ENCODE data around the gene IGF1R.

IGF1R gene

GRCh38 chr15:98827217-98827616, 178.9 kb downstream of the IGF1R start:
- no peak for DNase-seq (ENCODE audit: low read depth)

- DNase-seq (ENCODE audit: low read depth): peak; percentile 10
Measured at GRCh38 chr15:98830034-98830634, 181.8 kb downstream of the IGF1R start.

GRCh38 chr15:98834976-98835375, 186.6 kb downstream of the IGF1R start:
- no peak for DNase-seq (ENCODE audit: low read depth)

GRCh38 chr15:98835876-98836275, 187.5 kb downstream of the IGF1R start:
- no peak for DNase-seq (ENCODE audit: low read depth)

GRCh38 chr15:98838387-98839259, 190.3 kb downstream of the IGF1R start:
- no peak for DNase-seq (ENCODE audit: low read depth)

- no peak for DNase-seq (ENCODE audit: low read depth)
Measured at GRCh38 chr15:98840053-98840452, 191.7 kb downstream of the IGF1R start.

- no peak for DNase-seq (ENCODE audit: low read depth)
Measured at GRCh38 chr15:98841419-98841970, 193.2 kb downstream of the IGF1R start.

- DNase-seq (ENCODE audit: low read depth): no peak
Measured at GRCh38 chr15:98842192-98842972, 194.0 kb downstream of the IGF1R start.

GRCh38 chr15:98842973-98843285, 194.6 kb downstream of the IGF1R start:
- no peak for DNase-seq (ENCODE audit: low read depth)

- DNase-seq (ENCODE audit: low read depth): no peak
Measured at GRCh38 chr15:98843844-98844243, 195.5 kb downstream of the IGF1R start.

- no peak for DNase-seq (ENCODE audit: low read depth)
Measured at GRCh38 chr15:98844261-98844660, 195.9 kb downstream of the IGF1R start.

GRCh38 chr15:98845138-98845884, 197.0 kb downstream of the IGF1R start:
- no peak for DNase-seq (ENCODE audit: low read depth)

GRCh38 chr15:98850961-98851572, 202.7 kb downstream of the IGF1R start:
- DNase-seq (ENCODE audit: low read depth): peak; percentile 72

- peak; percentile 89 for DNase-seq (ENCODE audit: low read depth)
Measured at GRCh38 chr15:98853161-98853560, 204.8 kb downstream of the IGF1R start.

GRCh38 chr15:98853617-98854420, 205.5 kb downstream of the IGF1R start:
- DNase-seq (ENCODE audit: low read depth): no peak

- DNase-seq (ENCODE audit: low read depth): no peak
Measured at GRCh38 chr15:98854496-98854895, 206.2 kb downstream of the IGF1R start.

GRCh38 chr15:98855067-98855814, 206.9 kb downstream of the IGF1R start:
- no peak for DNase-seq (ENCODE audit: low read depth)

GRCh38 chr15:98855815-98856531, 207.6 kb downstream of the IGF1R start:
- no peak for DNase-seq (ENCODE audit: low read depth)

GRCh38 chr15:98856532-98856907, 208.2 kb downstream of the IGF1R start:
- peak; percentile 48 for DNase-seq (ENCODE audit: low read depth)

Measured in ELR (cell line).